Measurements from ENCODE around the gene LRRC53.

DNA sequence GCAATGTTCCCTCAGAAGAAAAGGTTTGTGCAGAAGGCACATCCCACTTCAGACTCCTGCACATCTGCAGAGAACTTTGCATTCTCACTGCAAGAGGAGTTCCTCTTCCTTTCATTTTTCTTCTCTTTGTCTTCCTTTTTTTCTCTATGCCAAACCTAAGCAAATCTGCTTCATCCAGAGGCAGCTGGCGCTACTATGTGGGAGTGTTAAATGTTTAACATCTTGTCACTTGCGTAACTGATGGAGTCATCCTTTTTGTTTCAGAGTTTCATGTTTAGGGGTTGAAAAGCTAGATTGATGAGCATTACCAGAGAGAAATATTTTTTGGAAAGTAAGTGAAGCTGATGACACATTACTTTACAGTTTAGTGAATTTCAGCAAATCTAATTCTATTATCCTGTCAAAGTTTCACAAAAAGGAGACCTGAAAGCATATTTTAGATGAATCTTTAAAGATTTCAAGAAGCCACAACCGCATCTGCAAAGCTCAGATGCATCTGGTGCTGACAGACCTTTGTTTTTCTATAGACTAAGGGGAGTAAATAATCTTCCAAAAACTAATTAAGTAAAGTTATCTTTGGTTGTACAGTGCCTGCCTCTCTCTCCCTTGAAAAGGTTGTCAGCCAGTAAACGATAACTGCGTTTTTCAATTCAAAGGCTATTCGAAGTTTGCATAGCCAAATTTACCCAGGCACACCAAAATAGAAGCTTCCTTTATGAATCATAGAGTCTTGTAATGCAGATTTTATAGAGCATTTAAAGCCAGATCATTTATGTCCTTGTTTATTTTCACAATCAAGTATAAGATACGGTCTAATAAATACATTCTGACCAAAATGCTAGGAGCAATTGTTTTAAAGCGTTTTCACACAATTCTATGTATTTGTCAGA is 1.2 kb upstream of the LRRC53 start:
- TF ChIP-seq TAF1 (IDR thresholded peaks at IDR 0.05; ENCODE audit: low read depth), result no peak
- TF ChIP-seq, protein P1, sequence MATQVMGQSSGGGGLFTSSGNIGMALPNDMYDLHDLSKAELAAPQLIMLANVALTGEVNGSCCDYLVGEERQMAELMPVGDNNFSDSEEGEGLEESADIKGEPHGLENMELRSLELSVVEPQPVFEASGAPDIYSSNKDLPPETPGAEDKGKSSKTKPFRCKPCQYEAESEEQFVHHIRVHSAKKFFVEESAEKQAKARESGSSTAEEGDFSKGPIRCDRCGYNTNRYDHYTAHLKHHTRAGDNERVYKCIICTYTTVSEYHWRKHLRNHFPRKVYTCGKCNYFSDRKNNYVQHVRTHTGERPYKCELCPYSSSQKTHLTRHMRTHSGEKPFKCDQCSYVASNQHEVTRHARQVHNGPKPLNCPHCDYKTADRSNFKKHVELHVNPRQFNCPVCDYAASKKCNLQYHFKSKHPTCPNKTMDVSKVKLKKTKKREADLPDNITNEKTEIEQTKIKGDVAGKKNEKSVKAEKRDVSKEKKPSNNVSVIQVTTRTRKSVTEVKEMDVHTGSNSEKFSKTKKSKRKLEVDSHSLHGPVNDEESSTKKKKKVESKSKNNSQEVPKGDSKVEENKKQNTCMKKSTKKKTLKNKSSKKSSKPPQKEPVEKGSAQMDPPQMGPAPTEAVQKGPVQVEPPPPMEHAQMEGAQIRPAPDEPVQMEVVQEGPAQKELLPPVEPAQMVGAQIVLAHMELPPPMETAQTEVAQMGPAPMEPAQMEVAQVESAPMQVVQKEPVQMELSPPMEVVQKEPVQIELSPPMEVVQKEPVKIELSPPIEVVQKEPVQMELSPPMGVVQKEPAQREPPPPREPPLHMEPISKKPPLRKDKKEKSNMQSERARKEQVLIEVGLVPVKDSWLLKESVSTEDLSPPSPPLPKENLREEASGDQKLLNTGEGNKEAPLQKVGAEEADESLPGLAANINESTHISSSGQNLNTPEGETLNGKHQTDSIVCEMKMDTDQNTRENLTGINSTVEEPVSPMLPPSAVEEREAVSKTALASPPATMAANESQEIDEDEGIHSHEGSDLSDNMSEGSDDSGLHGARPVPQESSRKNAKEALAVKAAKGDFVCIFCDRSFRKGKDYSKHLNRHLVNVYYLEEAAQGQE (IDR thresholded peaks at IDR 0.05; ENCODE audit: low read depth), result no peak
- no peak for TF ChIP-seq CREB1 (IDR thresholded peaks at IDR 0.05; ENCODE audit: low read depth)
- TF ChIP-seq CEBPB (IDR thresholded peaks at IDR 0.05), result no peak
- TF ChIP-seq RAD21 (IDR thresholded peaks at IDR 0.05; ENCODE audit: low read depth), result no peak
- TF ChIP-seq EP300 (IDR thresholded peaks at IDR 0.05; ENCODE audit: borderline replicate concordance), result no peak
- no peak for TF ChIP-seq EGR1 (IDR thresholded peaks at IDR 0.05)
- no peak for TF ChIP-seq YY1 (IDR thresholded peaks at IDR 0.05; ENCODE audit: low read depth)
- TF ChIP-seq FOXM1 (IDR thresholded peaks at IDR 0.05; ENCODE audit: borderline replicate concordance, low read depth), result no peak
- TF ChIP-seq ZBTB7A (IDR thresholded peaks at IDR 0.05; ENCODE audit: low read depth), result no peak
- TF ChIP-seq TEAD4 (IDR thresholded peaks at IDR 0.05), result no peak
- TF ChIP-seq, protein P2, sequence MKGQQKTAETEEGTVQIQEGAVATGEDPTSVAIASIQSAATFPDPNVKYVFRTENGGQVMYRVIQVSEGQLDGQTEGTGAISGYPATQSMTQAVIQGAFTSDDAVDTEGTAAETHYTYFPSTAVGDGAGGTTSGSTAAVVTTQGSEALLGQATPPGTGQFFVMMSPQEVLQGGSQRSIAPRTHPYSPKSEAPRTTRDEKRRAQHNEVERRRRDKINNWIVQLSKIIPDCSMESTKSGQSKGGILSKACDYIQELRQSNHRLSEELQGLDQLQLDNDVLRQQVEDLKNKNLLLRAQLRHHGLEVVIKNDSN (IDR thresholded peaks at IDR 0.05), result no peak
- TF ChIP-seq, protein P3, sequence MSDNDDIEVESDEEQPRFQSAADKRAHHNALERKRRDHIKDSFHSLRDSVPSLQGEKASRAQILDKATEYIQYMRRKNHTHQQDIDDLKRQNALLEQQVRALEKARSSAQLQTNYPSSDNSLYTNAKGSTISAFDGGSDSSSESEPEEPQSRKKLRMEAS (IDR thresholded peaks at IDR 0.05), result no peak
- no peak for TF ChIP-seq NFIC (IDR thresholded peaks at IDR 0.05)

All from Ishikawa (cell line).